ENCODE measurements around the gene CELSR2.

- no peak for TF ChIP-seq CTCF (IDR thresholded peaks at IDR 0.05)
- TF ChIP-seq POLR2AphosphoS5 (IDR thresholded peaks at IDR 0.05), result no peak
Observed at GRCh38 chr1:109255097-109255651, 5.8 kb downstream of the CELSR2 start.

Data from breast epithelium (tissue), 3 donors.